HepG2 (cell line): ENCODE measurements around the gene HIGD1A. TPM values are rescaled to one million over a fixed set of nuclear protein-coding genes. Genes with fewer than 3 reads are reported as not detected.
A peak's percentile ranks its signal among the peaks of the same experiment; 100 is the strongest.

Experiments
- ATAC-seq: fragments of 200-7000 bp; cut with Tn5 transposase; 3 replicates; pipeline ENCODE4 v1.9.1; 2020; ENCODE audit warnings: mild to moderate bottlenecking, moderate library complexity
- BruUV-seq: library from RNA; stranded (reverse); fragments of 400-500 nt; replicated peaks from 2 replicates; lab custom pipeline; 2021; lab: Mats Ljungman, UMichigan
- CTCF ChIA-PET: fragments of 300-600 bp; formaldehyde crosslinking; extraction: SDS; loops from one replicate; lab custom pipeline; 2021; ENCODE audit warnings: low total read pairs, inconsistent platforms, low intra/inter-chr PET ratio; lab: Yijun Ruan, JAX
- POLR2A ChIA-PET: fragments of 350-600 bp; sonication (Branson Sonifier 250); formaldehyde crosslinking; loops from one replicate; lab custom pipeline; 2020; ENCODE audit warnings: antibody characterized with exemption, inconsistent platforms; lab: Yijun Ruan, JAX
- DNase-seq: peaks from one replicate; pipeline ENCODE4 v3.0.0-alpha.2; 2015; ENCODE audit warnings: low spot score
- FAIRE-seq: peaks from 3 replicates; lab custom pipeline; 2011; peaks lifted over from hg19 to GRCh38; lab: Jason Lieb, UNC
- H2AFZ ChIP-seq: one replicate; pipeline ENCODE4 v1.6.1; 2011; ENCODE audit warnings: low read length, inconsistent platforms
- H3K27ac ChIP-seq: fragments of 300-600 bp; 3 replicates; pipeline ENCODE4 v1.8.0; 2011; ENCODE audit warnings: mixed run types, mild to moderate bottlenecking, mixed read lengths, low read length, inconsistent platforms; ENCODE audit not compliant: insufficient read depth; ENCODE audit errors: extremely low read length
- H3K27me3 ChIP-seq, 2 experiments: fragments of 200-600 bp in 1 of 2; 2 replicates in 1 of 2; 3 replicates in 1 of 2; pipeline versions ENCODE4 v1.6.0 to v1.8.0; 2011; ENCODE audit warnings: low read length in 2 of 2, mild to moderate bottlenecking in 2 of 2, moderate library complexity in 2 of 2, inconsistent platforms in 1 of 2; ENCODE audit not compliant: insufficient read depth in 2 of 2, control insufficient read depth in 1 of 2
- H3K36me3 ChIP-seq, 2 experiments: fragments of 200-600 bp in 1 of 2; replicated peaks in 1 of 2; 2 replicates in 1 of 2; 3 replicates in 1 of 2; pipeline versions ENCODE4 v1.5.1 to v1.8.0; 2011; ENCODE audit warnings: low read length in 2 of 2, inconsistent platforms in 1 of 2; ENCODE audit not compliant: insufficient read depth in 2 of 2, control insufficient read depth in 1 of 2
- H3K4me1 ChIP-seq: 2 replicates; pipeline ENCODE4 v1.5.1; 2012; ENCODE audit warnings: low read length, inconsistent platforms; ENCODE audit not compliant: insufficient read depth
- H3K4me2 ChIP-seq: 2 replicates; pipeline ENCODE4 v1.6.0; 2011; ENCODE audit warnings: low read depth, low read length, inconsistent platforms
- H3K4me3 ChIP-seq, 3 experiments: fragments of 200-600 bp in 1 of 3; sonication (generic), shearing (Covaris generic) in 1 of 3; replicated peaks in 1 of 3; 2 replicates each; pipeline ENCODE4 v1.5.1; 2011 to 2016; ENCODE audit warnings: low read length in 3 of 3, inconsistent platforms in 2 of 3, low read depth in 2 of 3, mild to moderate bottlenecking in 2 of 3, control low read depth in 1 of 3, mixed read lengths in 1 of 3; ENCODE audit not compliant: insufficient read depth in 1 of 3
- H3K79me2 ChIP-seq: one replicate; pipeline ENCODE4 v1.6.1; 2011; ENCODE audit warnings: low read length, inconsistent platforms; ENCODE audit not compliant: insufficient read depth
- H3K9ac ChIP-seq: 2 replicates; pipeline ENCODE4 v1.6.0; 2011; ENCODE audit warnings: mild to moderate bottlenecking, low read depth, low read length, inconsistent platforms; ENCODE audit not compliant: insufficient read depth
- H3K9me3 ChIP-seq: 2 replicates; pipeline ENCODE4 v1.5.1; 2012; ENCODE audit warnings: mild to moderate bottlenecking, low read length
- H4K20me1 ChIP-seq: 2 replicates; pipeline ENCODE4 v1.6.0; 2011; ENCODE audit warnings: inconsistent platforms, mild to moderate bottlenecking, low read length, moderate library complexity; ENCODE audit not compliant: insufficient read depth
- MXI1 ChIP-seq: IDR thresholded peaks from 3 replicates; pipeline ENCODE4 v1.6.1; 2012; ENCODE audit warnings: low read depth, low read length, inconsistent platforms, borderline replicate concordance
- NRL ChIP-seq: sonication (generic); formaldehyde crosslinking; IDR thresholded peaks from 2 replicates; pipeline ENCODE4 v1.5.0; 2020; ENCODE audit warnings: missing genetic modification reagents, mild to moderate bottlenecking, moderate library complexity, borderline replicate concordance
- REL ChIP-seq: sonication (generic); formaldehyde crosslinking; conservative IDR thresholded peaks from 2 replicates; pipeline ENCODE4 v1.8.0; 2022; ENCODE audit warnings: mild to moderate bottlenecking, missing genetic modification reagents, moderate library complexity
- SNAPC4 ChIP-seq: sonication (generic); formaldehyde crosslinking; IDR thresholded peaks from 2 replicates; pipeline ENCODE4 v1.4.0; 2020; ENCODE audit warnings: mild to moderate bottlenecking, missing genetic modification reagents
- ZBTB37 ChIP-seq: sonication (generic); formaldehyde crosslinking; IDR thresholded peaks from 2 replicates; pipeline ENCODE4 v1.4.0; 2020; ENCODE audit warnings: mild to moderate bottlenecking, missing genetic modification reagents
- ZHX2 ChIP-seq, 2 experiments: sonication (generic) in 1 of 2; formaldehyde crosslinking in 1 of 2; IDR thresholded peaks; 2 replicates each; pipeline versions ENCODE4 v1.6.1 to v1.9.0; 2014 to 2022; ENCODE audit warnings: antibody characterized with exemption in 1 of 2, borderline replicate concordance in 1 of 2, inconsistent platforms in 1 of 2, low read depth in 1 of 2, missing genetic modification reagents in 1 of 2
- ZNF24 ChIP-seq: fragments of 450-650 bp; IDR thresholded peaks from 2 replicates; pipeline ENCODE4 v1.6.1; 2017; ENCODE audit warnings: antibody characterized with exemption, mild to moderate bottlenecking
- ZNF549 ChIP-seq: sonication (generic); formaldehyde crosslinking; IDR thresholded peaks from 2 replicates; pipeline ENCODE4 v1.5.0; 2020; ENCODE audit warnings: missing genetic modification reagents
- ZNF768 ChIP-seq: sonication (generic); formaldehyde crosslinking; IDR thresholded peaks from 2 replicates; pipeline ENCODE4 v1.4.0; 2020; ENCODE audit warnings: missing genetic modification reagents
- WGBS: methylation state at CpG from one replicate; pipeline ENCODE4 v1.1.6; 2017; ENCODE audit warnings: low lambda C conversion rate; 5-methylcytosine and 5-hydroxymethylcytosine counted together
- in situ Hi-C: cut with HindIII; loops from 2 replicates; pipeline ENCODE4 v1.10.0; 2017; ENCODE audit warnings: low pct_unique_long_range_greater_than_20kb; ENCODE audit not compliant: extremely low pct_ligation_motif_present
- intact Hi-C: fragments of 100-400 bp; cut with micrococcal nuclease; formaldehyde crosslinking; loops from one replicate; pipeline ENCODE4 v1.10.0; 2022; ENCODE audit not compliant: unreplicated experiment
- polyA plus RNA-seq, 8 experiments: library from polyadenylated mRNA; depleted of rRNA in 3 of 8; stranded (reverse) in 7 of 8; unstranded in 1 of 8; fragments of >200 nt; fragmentation: Illumina TruSeq in 4 of 8; extraction: Trizol in 4 of 8; gene quantifications; 2 replicates each; pipeline versions ENCODE4 v1.2.1 to v1.2.3, GENCODE V29; 2011 to 2016; ENCODE audit warnings: low read depth in 4 of 8, missing spikeins in 1 of 8, mixed read lengths in 1 of 8; ENCODE audit not compliant: insufficient read depth in 1 of 8
- total RNA-seq, 5 experiments: library from RNA; depleted of rRNA; stranded (reverse); fragments of >200 nt; fragmentation: Illumina TruSeq; extraction: Trizol; gene quantifications; 2 replicates each; pipeline ENCODE4 v1.2.3, GENCODE V29; 2016; ENCODE audit warnings: low read depth in 1 of 5

Gene HIGD1A
- total and polyA plus RNA-seq, 2 of the 13 experiments (the other 11 are each of a cell fraction or from before 2014, with no cell fraction given) = 222 to 253 TPM

GRCh38 chr3:42815826-42816225, 11.5 kb upstream of the HIGD1A start (continued):
- TF ChIP-seq ZNF24 (no peak), MXI1 (no peak), NRL (CRISPR knock-in tag) (no peak), SNAPC4 (no peak), ZNF549 (no peak), REL (CRISPR knock-in tag) (no peak)

- BruUV-seq = no TSS peak
- Histone ChIP-seq H3K9me3 (no peaks in the 10 kb centered on the region), H2AFZ (no peak overlapping the region), H3K79me2 (no peaks in the 10 kb centered on the region), H4K20me1 (no peaks in the 10 kb centered on the region), H3K4me1 (peaks cover 75% of the 10 kb centered on the region), H3K4me3 (no peak overlapping the region), H3K27ac (no peak overlapping the region), H3K9ac (no peak overlapping the region), H3K36me3 (no peaks in the 10 kb centered on the region), H3K27me3 (no peaks in the 10 kb centered on the region), H3K4me2 (peak overlapping the region; percentile 5; the same call in 1 of the 2 replicates)
- peak; percentile 8 for DNase-seq
- ChIA-PET CTCF (no interaction called here), POLR2A (interaction anchor here (0.7 to 4.6 kb wide), 3 partner anchors 10 to 15 kb away, joined by 3 to 41 read pairs (median 3); partner anchors contain the start of gene HIGD1A)
- ATAC-seq = no peak
- intact Hi-C loops (no loop called here), in situ Hi-C loops (no loop called here)
- WGBS = 12% methylated on average over 2 of the region's 2 CpGs
- FAIRE-seq = no peak
- no peak for TF ChIP-seq ZNF768 (CRISPR knock-in tag)
- no peak for TF ChIP-seq ZBTB37 (CRISPR knock-in tag)
- TF ChIP-seq ZHX2 (IDR thresholded peaks at IDR 0.05; ENCODE audit: low read depth) = no peak
- no peak for TF ChIP-seq ZHX2 (CRISPR knock-in tag; IDR thresholded peaks at IDR 0.05; ENCODE audit: borderline replicate concordance)
Observed at GRCh38 chr3:42814914-42815507, 10.7 kb upstream of the HIGD1A start.
